Measurements from ENCODE around the gene MADD.
"Not testable (repeated sequence)": the region's sequence is repeated elsewhere in the genome, so short reads cannot be mapped to it uniquely, and the experiment has no call there.

MADD gene

GRCh38 chr11:47331454-47332302, 61.7 kb downstream of the MADD start:
- peak; percentile 23 for DNase-seq (ENCODE audit: low read depth)
- H3K4me3 ChIP-seq (ENCODE audit: low read length) = no peak overlapping the region
- TF ChIP-seq CTCF (IDR thresholded peaks at IDR 0.05; ENCODE audit: insufficient read depth, low read depth, low read length, missing control alignments) = no peak

DNA sequence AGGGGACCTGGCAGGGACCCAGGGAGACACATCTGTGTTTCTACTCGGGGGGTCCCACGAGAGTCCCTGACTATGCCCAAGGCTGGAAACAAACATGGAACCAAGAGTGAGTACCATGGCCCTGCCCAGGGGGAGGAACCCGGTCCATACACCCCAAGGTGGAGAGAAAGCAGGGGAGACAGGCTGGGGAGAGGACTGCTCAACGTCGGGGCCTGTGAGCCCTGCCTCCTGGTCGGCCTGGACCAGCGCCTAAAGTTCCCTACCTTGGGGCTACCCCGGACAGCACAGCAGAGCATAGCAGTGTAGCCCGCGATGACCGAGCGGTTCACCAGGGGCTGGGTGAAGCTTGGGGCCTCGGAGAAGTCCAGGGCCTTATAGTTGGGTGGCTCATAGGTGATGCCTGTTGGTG, 62.4 kb downstream of the MADD start:
- no peak for DNase-seq (ENCODE audit: low read depth)
- no peak for TF ChIP-seq CTCF (IDR thresholded peaks at IDR 0.05; ENCODE audit: insufficient read depth, low read depth, low read length, missing control alignments)
- no peak overlapping the region for H3K4me3 ChIP-seq (ENCODE audit: low read length)

DNA sequence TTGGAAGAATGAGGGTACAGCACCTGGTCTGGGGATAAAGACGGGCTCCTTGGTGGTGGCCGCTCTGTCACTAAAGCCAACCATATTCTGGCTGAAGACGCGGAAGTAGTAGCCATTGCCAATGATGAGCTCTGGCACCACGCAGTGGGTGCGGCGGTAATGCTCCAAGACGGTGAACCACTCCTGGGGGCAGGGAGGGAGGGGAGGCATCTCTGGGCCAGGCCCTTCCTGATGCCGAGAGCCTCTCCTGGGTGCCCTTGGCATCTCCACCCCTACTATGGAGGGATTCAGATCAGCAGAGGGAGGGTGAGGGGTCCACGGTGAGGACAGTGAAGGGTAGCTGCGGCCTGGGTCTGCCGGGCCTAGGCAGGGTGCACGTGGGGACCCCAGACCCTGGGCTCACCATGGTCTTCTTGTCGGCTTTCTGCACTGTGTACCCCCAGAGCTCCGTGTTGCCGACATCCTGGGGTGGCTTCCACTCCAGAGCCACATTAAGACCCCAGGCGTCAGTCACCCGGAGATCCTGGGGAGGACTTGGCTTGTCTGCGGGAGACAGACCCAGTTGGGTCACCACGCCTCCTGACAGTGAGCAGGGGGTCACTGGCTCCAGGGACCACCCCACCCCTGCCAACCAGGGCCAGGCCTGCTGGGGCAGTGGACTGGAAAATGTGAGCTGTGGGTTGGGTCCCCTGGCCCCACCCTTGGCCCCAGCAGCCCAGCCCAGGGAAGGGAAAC, 63.0 kb downstream of the MADD start:
- no peak for TF ChIP-seq CTCF (IDR thresholded peaks at IDR 0.05; ENCODE audit: insufficient read depth, low read depth, low read length, missing control alignments)
- H3K4me3 ChIP-seq (ENCODE audit: low read length) = no peak overlapping the region
- DNase-seq (ENCODE audit: low read depth) = no peak

- H3K4me3 ChIP-seq (ENCODE audit: low read length) = no peak overlapping the region
- no peak for DNase-seq (ENCODE audit: low read depth)
- TF ChIP-seq CTCF (IDR thresholded peaks at IDR 0.05; ENCODE audit: insufficient read depth, low read depth, low read length, missing control alignments) = no peak
These were observed 63.6 kb downstream of the MADD start for GRCh38 chr11:47333526-47333845.

GRCh38 chr11:47333886-47334443, 64.0 kb downstream of the MADD start:
- no peak overlapping the region for H3K4me3 ChIP-seq (ENCODE audit: low read length)
- no peak for TF ChIP-seq CTCF (IDR thresholded peaks at IDR 0.05; ENCODE audit: insufficient read depth, low read depth, low read length, missing control alignments)
- no peak for DNase-seq (ENCODE audit: low read depth)

DNA sequence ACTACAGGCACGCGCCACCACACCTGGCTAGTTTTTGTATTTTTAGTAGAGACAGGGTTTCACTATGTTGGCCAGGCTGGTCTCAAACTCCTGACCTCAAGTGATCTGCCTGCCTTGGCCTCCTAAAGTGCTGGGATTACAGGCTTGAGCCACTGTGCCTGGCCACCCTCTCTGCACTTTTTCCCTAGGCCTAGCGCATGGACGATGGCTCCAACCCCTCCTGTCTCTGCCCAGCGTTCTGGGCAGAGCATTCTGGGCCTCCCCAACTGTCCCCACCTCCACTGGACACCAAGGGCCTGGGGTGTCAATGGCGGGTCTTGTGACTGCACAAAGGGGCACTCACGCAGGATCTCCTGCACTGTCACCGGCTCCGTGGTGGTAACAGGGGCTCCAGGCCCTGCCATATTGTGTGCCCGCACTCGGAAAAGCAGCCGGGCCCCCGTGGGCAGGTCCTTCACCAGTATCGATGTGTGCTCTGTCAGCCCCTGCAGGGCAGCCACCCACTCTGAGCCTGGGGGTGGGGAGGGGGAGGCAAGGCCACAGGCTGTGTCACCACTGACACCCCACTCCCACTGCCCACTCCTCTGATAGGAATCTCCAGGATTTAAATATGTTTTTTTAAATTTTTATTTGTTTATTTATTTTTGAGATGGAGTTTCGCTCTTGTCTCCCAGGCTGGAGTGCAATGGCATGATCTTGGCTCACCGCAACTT, 64.9 kb downstream of the MADD start:
- not testable (repeated sequence) for DNase-seq (ENCODE audit: low read depth); H3K4me3 ChIP-seq (ENCODE audit: low read length)

DNA sequence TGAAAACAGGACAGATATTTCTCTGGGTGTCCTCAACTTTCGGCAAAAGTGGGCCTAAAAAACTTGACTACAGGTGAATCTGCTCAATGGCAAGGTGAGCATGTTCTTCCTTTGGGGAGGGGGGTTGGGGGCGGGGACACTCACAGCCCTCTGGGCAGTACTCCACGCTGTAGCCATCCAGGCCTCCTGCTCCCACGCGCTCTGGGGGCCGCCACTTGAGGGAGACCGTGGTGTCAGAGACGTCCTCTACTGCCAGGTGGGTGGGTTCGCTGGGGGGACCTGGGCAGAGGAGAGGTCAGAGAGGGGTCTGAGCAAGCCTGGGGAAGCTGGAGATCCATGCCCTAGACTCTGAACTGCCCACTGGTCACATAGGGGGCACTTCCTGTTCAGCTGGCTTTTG, 65.8 kb downstream of the MADD start:
- no peak overlapping the region for H3K4me3 ChIP-seq (ENCODE audit: low read length)
- TF ChIP-seq CTCF (IDR thresholded peaks at IDR 0.05; ENCODE audit: insufficient read depth, low read depth, low read length, missing control alignments) = no peak

More for the DNA sequence above, 65.8 kb downstream of the MADD start:
- DNase-seq (ENCODE audit: low read depth) = no peak

Measured in epithelial cell of esophagus (primary cell).